Rectal smooth muscle tissue (tissue), 1 donor: ENCODE measurements around the gene CALML5.
A peak's percentile ranks its signal among the peaks of the same experiment; 100 is the strongest.

Experiments used
- H3K27ac ChIP-seq: one replicate; pipeline ENCODE4 v1.7.0; 2013; ENCODE audit warnings: low read depth, low read length, inconsistent platforms
- H3K27me3 ChIP-seq: one replicate; pipeline ENCODE4 v1.7.0; 2013; ENCODE audit warnings: low read length; ENCODE audit not compliant: control insufficient read depth, insufficient read depth
- H3K36me3 ChIP-seq: one replicate; pipeline ENCODE4 v1.7.0; 2013; ENCODE audit warnings: low read length; ENCODE audit not compliant: control insufficient read depth, insufficient read depth
- H3K4me1 ChIP-seq: one replicate; pipeline ENCODE4 v1.7.0; 2013; ENCODE audit warnings: low read length; ENCODE audit not compliant: control insufficient read depth, insufficient read depth
- H3K4me3 ChIP-seq: one replicate; pipeline ENCODE4 v1.7.0; 2013; ENCODE audit warnings: low read length
- H3K9ac ChIP-seq: one replicate; pipeline ENCODE4 v1.7.0; 2013; ENCODE audit warnings: low read length

The CALML5 gene

DNA sequence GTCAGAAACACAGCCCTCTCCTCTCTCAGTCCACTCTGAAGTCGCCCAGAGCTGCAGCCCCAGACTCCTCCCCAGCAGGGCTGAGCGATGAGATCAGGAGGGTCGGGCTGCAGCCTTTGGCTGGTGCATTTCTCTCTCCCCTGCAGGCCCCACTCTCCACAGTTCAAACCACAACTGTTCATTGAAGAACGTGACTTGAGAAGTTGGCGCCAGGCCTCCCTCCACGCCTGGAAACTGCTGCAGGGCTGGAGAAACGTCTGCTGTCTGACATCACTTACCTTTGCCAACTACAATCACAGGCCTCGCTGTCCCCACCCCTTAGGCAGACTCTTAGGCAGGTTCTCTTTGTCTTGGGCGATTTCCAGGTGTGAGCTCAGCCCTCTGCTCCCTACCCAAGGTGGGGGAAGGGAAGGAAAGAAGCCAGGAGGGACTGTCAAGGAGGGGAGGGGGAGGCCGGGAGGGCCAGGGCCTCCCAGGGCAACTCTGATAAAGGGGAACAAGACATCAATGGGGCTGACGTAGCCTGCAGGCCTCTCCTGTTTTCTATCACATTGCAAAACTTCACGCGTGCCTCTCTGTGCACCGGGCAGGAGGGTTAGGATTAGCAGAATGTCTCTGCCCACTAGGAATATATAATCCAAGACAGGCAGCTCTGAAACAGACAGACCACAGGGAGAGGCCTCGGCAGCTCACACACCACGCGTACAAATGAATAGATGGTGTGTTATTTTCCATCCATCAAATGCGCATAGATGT, 32.7 kb downstream of the CALML5 start:
- H3K27me3 ChIP-seq, result no peaks in the 10 kb centered on the region
- peaks cover 26% of the 10 kb centered on the region for H3K4me1 ChIP-seq
- H3K36me3 ChIP-seq, result no peaks in the 10 kb centered on the region
- H3K9ac ChIP-seq, result no peak overlapping the region
- H3K4me3 ChIP-seq, result no peak overlapping the region
- H3K27ac ChIP-seq, result peak overlapping the region; percentile 82

DNA sequence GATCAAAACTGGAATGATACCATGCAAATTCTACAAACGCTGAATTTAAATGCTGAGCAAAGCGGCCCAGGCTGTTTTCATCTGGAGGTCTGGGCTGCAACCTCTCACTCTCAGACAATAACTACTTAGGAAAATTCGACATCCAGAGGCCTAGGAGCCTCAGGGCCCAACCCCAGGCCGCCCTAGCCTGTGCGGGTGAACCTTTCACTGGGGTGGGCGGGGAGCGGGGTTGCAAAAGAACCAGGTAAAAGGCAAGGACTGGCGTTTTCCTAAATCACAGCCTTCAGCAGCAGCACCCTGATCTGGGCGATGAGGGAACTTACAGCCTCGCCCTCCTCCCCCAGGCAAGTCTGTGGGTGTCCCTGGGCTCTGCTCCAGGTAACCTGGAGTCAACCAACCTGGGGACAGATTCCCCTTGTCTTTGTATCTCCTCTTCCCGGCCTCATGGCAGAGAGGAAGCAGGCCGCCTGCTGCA, 33.4 kb downstream of the CALML5 start:
- Histone ChIP-seq H3K4me1 (peaks cover 26% of the 10 kb centered on the region), H3K9ac (no peak overlapping the region), H3K27me3 (no peaks in the 10 kb centered on the region), H3K4me3 (no peak overlapping the region), H3K36me3 (no peaks in the 10 kb centered on the region), H3K27ac (peak overlapping the region; percentile 82)

DNA sequence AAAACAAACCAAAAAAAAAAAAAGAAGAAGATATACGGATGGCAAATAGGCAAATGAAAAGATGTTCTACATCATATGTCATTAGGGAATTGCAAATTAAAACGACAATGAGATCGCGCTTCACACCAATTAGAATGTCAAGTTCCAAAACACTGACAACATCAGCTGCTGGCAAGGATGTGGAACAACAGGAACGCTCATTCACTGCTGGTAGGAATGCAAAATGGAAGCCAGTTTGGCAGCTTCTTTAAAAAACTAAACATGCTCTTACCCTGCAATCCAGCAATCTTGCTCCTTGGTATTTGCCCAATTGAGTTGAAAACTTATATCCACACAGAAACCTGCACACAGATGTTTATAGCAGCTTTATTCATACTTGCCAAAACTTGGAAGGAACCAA, 34.8 kb downstream of the CALML5 start:
- peaks cover 6% of the 10 kb centered on the region for H3K36me3 ChIP-seq
- no peak overlapping the region for H3K4me3 ChIP-seq
- no peak overlapping the region for H3K9ac ChIP-seq
- no peak overlapping the region for H3K27ac ChIP-seq
- H3K27me3 ChIP-seq, result no peaks in the 10 kb centered on the region
- peaks cover 26% of the 10 kb centered on the region for H3K4me1 ChIP-seq

DNA sequence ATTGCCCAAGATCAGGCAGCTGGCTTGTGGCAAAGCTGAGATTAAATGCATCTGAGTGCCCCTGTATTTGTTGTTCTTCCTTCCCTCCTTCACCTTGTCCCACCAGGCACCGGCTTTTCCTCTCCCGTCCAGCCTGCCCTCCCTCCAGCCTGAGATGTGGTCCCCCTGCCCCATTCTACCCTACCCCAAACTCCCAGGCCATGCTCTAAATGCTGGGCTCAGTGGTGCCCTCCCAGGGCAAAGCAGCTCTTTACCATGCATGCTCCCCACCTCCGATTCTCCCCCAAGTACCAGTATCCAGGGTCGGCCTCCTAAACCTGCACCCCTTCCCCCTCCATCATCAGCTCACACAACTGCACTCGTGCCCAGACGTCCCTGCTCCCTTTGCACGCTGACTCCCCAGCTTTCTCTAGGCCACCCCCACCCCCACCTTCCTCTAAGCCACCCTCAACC, 36.5 kb downstream of the CALML5 start:
- Histone ChIP-seq H3K4me1 (peaks cover 26% of the 10 kb centered on the region), H3K27me3 (no peaks in the 10 kb centered on the region), H3K4me3 (no peak overlapping the region), H3K27ac (no peak overlapping the region), H3K9ac (no peak overlapping the region), H3K36me3 (peaks cover 10% of the 10 kb centered on the region)

DNA sequence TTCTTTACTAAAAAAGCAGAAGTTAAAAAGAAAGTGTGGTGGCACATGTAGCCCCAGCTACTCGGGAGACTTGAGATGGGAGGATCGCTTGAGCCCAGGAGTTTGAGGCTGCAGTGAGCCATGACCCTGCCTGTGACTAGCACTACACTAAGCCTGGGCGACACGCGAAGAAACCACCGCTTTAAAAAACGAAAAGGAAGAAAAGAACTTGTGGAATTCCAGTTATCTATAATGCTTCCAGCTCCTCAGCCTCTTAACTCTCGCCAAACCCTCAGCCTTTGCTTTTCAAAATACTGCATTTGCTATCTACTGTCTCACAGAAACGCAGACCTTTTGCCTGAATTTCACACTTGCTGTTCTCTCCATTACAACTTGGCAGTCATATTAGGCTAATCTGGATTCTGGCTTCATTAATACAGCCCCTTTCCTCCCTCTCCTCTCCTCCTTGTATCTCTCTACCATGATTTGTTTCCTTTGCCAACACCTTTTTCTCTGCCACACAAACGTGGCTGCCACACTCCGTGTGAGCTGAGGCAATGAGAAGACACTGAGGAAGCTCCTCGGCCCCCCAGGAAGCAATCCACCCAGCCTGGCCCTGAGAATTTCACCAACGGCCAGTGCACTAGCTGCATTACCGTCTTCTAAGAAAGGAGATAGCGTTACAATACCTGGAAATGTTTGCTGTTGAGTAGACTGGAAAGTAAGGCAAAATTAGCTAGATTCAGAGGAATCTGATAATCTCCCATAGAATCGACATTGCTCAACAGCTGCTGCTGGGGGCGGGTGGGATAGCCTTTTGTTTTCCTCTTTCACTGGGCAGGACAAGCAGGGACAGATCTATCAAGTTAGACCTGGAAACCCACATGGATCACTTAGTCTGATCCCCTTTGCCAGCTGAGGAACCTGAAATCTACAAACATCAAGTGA, 37.2 kb downstream of the CALML5 start:
- H3K27me3 ChIP-seq, result no peaks in the 10 kb centered on the region
- H3K4me1 ChIP-seq, result peaks cover 24% of the 10 kb centered on the region
- peaks cover 13% of the 10 kb centered on the region for H3K36me3 ChIP-seq
- H3K4me3 ChIP-seq, result no peak overlapping the region
- no peak overlapping the region for H3K27ac ChIP-seq
- no peak overlapping the region for H3K9ac ChIP-seq

DNA sequence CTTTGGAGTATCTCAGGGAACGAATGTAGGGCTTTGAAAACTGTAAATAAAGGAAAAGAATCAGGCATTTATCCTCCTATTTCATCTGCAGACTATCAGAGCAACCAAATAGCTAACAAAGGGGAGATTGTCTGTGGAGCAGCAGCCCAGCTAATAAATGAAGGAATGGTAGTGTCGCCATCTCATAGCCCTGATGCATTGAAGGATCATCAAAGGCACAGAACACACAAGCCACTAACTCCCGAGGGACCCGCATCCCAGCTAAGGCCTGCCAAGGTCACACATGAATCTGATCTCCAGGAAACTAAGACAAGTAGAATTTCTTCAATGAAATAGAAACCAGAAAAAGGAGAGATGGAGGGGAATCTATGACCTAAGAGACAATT, 38.2 kb downstream of the CALML5 start:
- H3K27me3 ChIP-seq, result no peaks in the 10 kb centered on the region
- no peak overlapping the region for H3K4me3 ChIP-seq
- H3K27ac ChIP-seq, result no peak overlapping the region
- H3K9ac ChIP-seq, result no peak overlapping the region
- H3K4me1 ChIP-seq, result peaks cover 16% of the 10 kb centered on the region
- peaks cover 17% of the 10 kb centered on the region for H3K36me3 ChIP-seq

DNA sequence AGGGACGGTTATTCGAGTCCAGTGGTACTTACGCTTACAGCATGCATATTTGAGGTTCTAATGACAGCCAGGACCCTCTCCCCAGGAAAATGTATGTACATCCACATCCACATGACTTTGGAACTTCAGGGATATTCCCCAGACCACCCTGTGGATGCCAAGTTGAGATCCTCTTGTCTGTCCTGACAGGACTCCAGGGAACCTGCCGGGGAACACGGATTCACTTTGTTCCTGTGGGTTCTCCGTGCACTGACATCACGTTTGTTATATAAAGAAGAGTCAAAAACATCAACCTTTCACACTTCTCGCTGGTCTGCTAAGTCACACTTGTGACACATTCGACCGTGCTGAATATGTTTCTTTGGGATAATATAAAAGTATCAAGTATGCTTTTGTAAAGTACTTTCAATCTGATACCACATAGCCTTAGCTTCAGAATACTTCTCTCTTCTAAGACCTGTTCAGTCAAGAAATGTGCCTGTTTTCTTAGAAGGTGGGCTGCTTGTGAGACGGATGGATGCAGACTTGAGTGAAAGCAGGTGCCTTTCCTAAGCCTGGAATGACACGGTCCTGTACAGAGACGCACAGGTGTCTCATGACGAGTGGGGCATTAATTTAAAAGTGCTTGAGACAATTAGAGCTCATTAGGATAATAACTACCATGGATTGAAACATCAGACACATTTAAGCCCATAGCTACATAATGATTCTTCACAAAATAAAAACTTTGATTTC, 38.7 kb downstream of the CALML5 start:
- H3K9ac ChIP-seq, result no peak overlapping the region
- H3K27me3 ChIP-seq, result no peaks in the 10 kb centered on the region
- H3K27ac ChIP-seq, result no peak overlapping the region
- peaks cover 10% of the 10 kb centered on the region for H3K4me1 ChIP-seq
- no peak overlapping the region for H3K4me3 ChIP-seq
- H3K36me3 ChIP-seq, result peaks cover 17% of the 10 kb centered on the region

DNA sequence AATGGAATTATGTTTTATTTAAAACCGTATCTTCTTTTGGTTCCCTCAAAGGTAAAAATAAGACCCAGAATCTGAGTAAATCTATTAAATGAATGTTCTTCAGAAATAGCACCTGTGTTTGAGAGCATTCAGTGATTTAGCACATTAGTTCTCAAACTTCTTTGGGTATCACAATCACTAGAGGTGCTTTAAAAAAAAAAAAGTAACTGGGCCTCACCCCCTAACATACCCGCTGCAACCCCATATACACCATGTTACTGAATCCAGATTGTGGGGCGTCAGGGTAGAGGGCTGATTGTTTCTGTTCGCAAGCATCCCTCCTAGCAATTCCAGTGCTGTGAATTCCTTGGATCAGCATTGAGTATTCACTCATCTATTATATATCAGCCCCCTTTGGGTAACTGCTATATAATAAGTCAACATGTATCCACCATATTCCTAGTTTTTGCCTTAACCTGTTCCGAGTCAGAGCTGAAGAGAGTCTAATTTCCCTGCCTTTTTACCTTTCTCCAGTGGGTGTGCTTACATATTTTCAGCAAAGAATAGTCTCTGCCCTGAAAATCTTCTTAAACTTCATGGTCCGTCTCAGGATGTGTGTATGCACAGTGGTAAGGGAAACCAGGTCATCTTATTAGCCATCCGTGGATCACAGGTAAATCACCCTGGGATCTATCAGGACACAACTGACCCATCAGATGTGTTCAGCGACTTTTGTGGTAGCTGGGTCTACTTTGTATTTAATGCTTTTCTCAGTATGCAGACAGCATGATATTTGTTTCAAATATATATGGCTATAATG, 40.2 kb downstream of the CALML5 start:
- Histone ChIP-seq H3K27ac (no peak overlapping the region), H3K36me3 (peaks cover 26% of the 10 kb centered on the region), H3K4me3 (no peak overlapping the region), H3K9ac (no peak overlapping the region), H3K27me3 (no peaks in the 10 kb centered on the region), H3K4me1 (peaks cover 8% of the 10 kb centered on the region)

DNA sequence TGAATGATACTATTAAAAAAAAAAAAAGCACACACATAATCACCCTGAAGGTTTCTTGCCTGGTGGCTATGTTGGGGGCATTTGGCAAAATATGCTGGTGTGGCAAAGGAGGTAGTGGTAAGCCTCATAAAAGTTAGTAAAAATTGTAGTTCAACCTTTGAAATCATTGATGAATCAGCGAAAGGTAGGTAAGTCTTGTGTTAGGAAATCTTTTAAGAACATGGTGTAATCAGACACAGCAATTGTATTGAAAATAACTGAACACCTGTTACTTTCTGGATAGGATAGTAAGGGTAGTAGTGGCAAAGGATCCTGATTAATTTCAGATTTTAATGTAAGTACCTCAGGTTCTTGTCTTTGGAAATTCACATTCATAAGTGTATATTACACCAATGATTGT, 40.9 kb downstream of the CALML5 start:
- H3K27ac ChIP-seq, result no peak overlapping the region
- peaks cover 32% of the 10 kb centered on the region for H3K36me3 ChIP-seq
- H3K4me1 ChIP-seq, result peaks cover 14% of the 10 kb centered on the region
- H3K27me3 ChIP-seq, result no peaks in the 10 kb centered on the region
- no peak overlapping the region for H3K9ac ChIP-seq
- H3K4me3 ChIP-seq, result no peak overlapping the region

DNA sequence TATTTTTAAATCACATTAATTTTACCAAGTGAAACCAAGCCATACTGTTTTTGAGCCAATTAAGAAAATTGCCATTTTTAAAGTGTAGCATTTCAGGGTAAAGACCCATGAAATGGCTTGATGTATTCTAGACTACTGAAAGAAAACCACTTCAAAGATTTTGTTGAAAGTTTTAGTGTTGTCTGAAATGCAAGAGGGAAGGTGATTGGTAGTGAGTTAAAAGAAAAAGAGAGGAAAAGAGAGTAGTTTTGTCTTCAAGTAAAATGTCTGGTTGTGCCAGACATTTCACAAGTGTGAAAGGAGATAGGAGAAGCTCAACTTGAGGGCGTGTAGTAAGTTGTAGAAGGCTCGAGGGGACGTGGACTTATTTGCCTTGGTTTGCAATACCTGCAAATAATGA, 41.6 kb downstream of the CALML5 start:
- no peak overlapping the region for H3K27ac ChIP-seq

DNA sequence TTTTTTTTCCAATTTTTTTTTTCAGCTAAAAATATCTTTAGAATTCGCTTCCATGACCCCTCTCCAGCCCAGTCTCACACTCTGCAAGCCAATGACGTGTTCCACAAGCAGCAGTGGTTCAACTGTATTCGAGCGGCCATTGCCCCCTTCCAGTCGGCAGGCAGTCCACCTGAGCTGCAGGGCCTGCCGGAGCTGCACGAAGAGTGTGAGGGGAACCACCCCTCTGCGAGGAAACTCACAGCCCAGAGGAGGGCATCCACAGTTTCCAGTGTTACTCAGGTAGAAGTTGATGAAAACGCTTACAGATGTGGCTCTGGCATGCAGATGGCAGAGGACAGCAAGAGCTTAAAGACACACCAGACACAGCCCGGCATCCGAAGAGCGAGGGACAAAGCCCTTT, 42.8 kb downstream of the CALML5 start:
- H3K27ac ChIP-seq, result no peak overlapping the region
- peaks cover 40% of the 10 kb centered on the region for H3K36me3 ChIP-seq
- H3K27me3 ChIP-seq, result no peaks in the 10 kb centered on the region
- H3K4me1 ChIP-seq, result peaks cover 12% of the 10 kb centered on the region
- no peak overlapping the region for H3K9ac ChIP-seq
- H3K4me3 ChIP-seq, result no peak overlapping the region

More for the DNA sequence above, 41.6 kb downstream of the CALML5 start:
- H3K4me1 ChIP-seq, result peaks cover 19% of the 10 kb centered on the region
- H3K9ac ChIP-seq, result no peak overlapping the region
- H3K27me3 ChIP-seq, result no peaks in the 10 kb centered on the region
- no peak overlapping the region for H3K4me3 ChIP-seq
- peaks cover 37% of the 10 kb centered on the region for H3K36me3 ChIP-seq
